OCI-LY7 (cell line): Measurements from ENCODE around the gene GDPD3. TPM values are rescaled to one million over a fixed set of nuclear protein-coding genes. Genes with fewer than 3 reads are reported as not detected.

Experiments
- BruUV-seq: library from RNA; stranded (reverse); fragments of 400-500 nt; replicated peaks from 2 replicates; lab custom pipeline; 2021; lab: Mats Ljungman, UMichigan
- CTCF ChIA-PET: fragments of 300-600 bp; sonication (Branson Sonifier 250); formaldehyde crosslinking; loops from one replicate; lab custom pipeline; 2022; ENCODE audit warnings: antibody characterized with exemption; ENCODE audit not compliant: unreplicated experiment; lab: Charles Lee
- POLR2A ChIA-PET: fragments of 300-600 bp; sonication (Branson Sonifier 250); formaldehyde crosslinking; loops from one replicate; lab custom pipeline; 2022; ENCODE audit warnings: antibody characterized with exemption; lab: Charles Lee
- DNase-seq: peaks from one replicate; pipeline ENCODE4 v3.0.0-alpha.2; 2015; ENCODE audit warnings: low spot score
- H2AFZ ChIP-seq: fragments of 200-600 bp; sonication (generic), shearing (Covaris generic); 2 replicates; pipeline ENCODE4 v1.6.1; 2014; ENCODE audit warnings: mild to moderate bottlenecking, antibody characterized with exemption, low read length, moderate library complexity
- H3K27ac ChIP-seq: fragments of 200-600 bp; sonication (generic); 2 replicates; pipeline ENCODE4 v1.5.1; 2014; ENCODE audit warnings: mixed run types, low read depth, mild to moderate bottlenecking, moderate library complexity, low read length, inconsistent platforms; ENCODE audit not compliant: poor library complexity, severe bottlenecking
- H3K36me3 ChIP-seq: fragments of 200-600 bp; sonication (generic); 2 replicates; pipeline ENCODE4 v1.6.1; 2014; ENCODE audit warnings: mild to moderate bottlenecking, antibody characterized with exemption, low read length, moderate library complexity, mixed read lengths; ENCODE audit not compliant: insufficient read depth
- H3K4me1 ChIP-seq: fragments of 200-600 bp; sonication (generic); 2 replicates; pipeline ENCODE4 v1.5.1; 2014; ENCODE audit warnings: mild to moderate bottlenecking, low read length; ENCODE audit not compliant: insufficient read depth, poor library complexity, severe bottlenecking
- H3K4me2 ChIP-seq: fragments of 200-600 bp; sonication (generic); 2 replicates; pipeline ENCODE4 v1.6.1; 2014; ENCODE audit warnings: mild to moderate bottlenecking, low read length
- H3K4me3 ChIP-seq: fragments of 200-600 bp; sonication (generic); 2 replicates; pipeline ENCODE4 v1.5.1; 2014; ENCODE audit warnings: mild to moderate bottlenecking, low read depth, low read length; ENCODE audit not compliant: poor library complexity, severe bottlenecking
- H3K79me2 ChIP-seq: fragments of 200-600 bp; sonication (generic); 2 replicates; pipeline ENCODE4 v1.6.1; 2016; ENCODE audit warnings: low read depth, mild to moderate bottlenecking, low read length, moderate library complexity, mixed read lengths; ENCODE audit not compliant: insufficient read depth
- H3K9me2 ChIP-seq: fragments of 200-600 bp; sonication (generic); 2 replicates; pipeline ENCODE4 v1.6.1; 2016; ENCODE audit warnings: mild to moderate bottlenecking, low read length, mixed read lengths; ENCODE audit not compliant: insufficient read depth
- H3K9me3 ChIP-seq: fragments of 200-600 bp; sonication (generic); 2 replicates; pipeline ENCODE4 v1.6.1; 2014; ENCODE audit warnings: mild to moderate bottlenecking, mixed run types, low read length, mixed read lengths
- H4K20me1 ChIP-seq: fragments of 200-600 bp; sonication (generic); 2 replicates; pipeline ENCODE4 v1.6.1; 2014; ENCODE audit warnings: mild to moderate bottlenecking, antibody characterized with exemption, low read length, moderate library complexity, mixed read lengths; ENCODE audit not compliant: insufficient read depth
- CTCF ChIP-seq: fragments of 200-600 bp; sonication (generic); conservative IDR thresholded peaks from 2 replicates; pipeline ENCODE4 v1.5.1; 2014; ENCODE audit warnings: mild to moderate bottlenecking, antibody characterized with exemption, low read length, moderate library complexity, mixed read lengths
- EZH2phosphoT487 ChIP-seq: fragments of 200-600 bp; sonication (generic); IDR thresholded peaks from 2 replicates; pipeline ENCODE4 v1.6.1; 2018; ENCODE audit warnings: low read depth, borderline replicate concordance, mild to moderate bottlenecking, mixed run types, antibody characterized with exemption, low read length, moderate library complexity, mixed read lengths
- intact Hi-C: fragments of 100-400 bp; cut with micrococcal nuclease; formaldehyde crosslinking; loops from one replicate; pipeline ENCODE4 v1.10.0; 2022; ENCODE audit not compliant: unreplicated experiment
- total RNA-seq, 2 experiments: library from RNA; depleted of rRNA in 1 of 2; stranded (reverse); fragments of >200 nt in 1 of 2; shearing (Covaris generic) in 1 of 2; gene quantifications; 2 replicates each; pipeline ENCODE4 v1.2.3, GENCODE V29; 2014 to 2022

Gene GDPD3
- total RNA-seq, 2 experiments from 2014 or later = 2.0 to 5.2 TPM

- Histone ChIP-seq H3K27ac (no peak overlapping the region), H3K4me1 (peaks cover 16% of the 10 kb centered on the region), H2AFZ (no peak overlapping the region), H4K20me1 (no peaks in the 10 kb centered on the region), H3K36me3 (no peaks in the 10 kb centered on the region), H3K9me2 (no peaks in the 10 kb centered on the region), H3K4me2 (no peak overlapping the region), H3K79me2 (no peaks in the 10 kb centered on the region), H3K4me3 (no peak overlapping the region), H3K9me3 (no peaks in the 10 kb centered on the region)
- DNase-seq = no peak
- no TSS peak for BruUV-seq
- CTCF ChIA-PET = no interaction called here
- POLR2A ChIA-PET = interaction anchor here (0.7 to 1.0 kb wide), 2 partner anchors 17 to 28 kb away, joined by 3 to 4 read pairs; no protein-coding TSS in a partner anchor
- intact Hi-C loops = no loop called here
- TF ChIP-seq EZH2phosphoT487 = no peak
- TF ChIP-seq CTCF = no peak
These were observed 7.2 kb upstream of the GDPD3 start for GRCh38 chr16:30120340-30121105.

- Histone ChIP-seq H3K9me2 (no peaks in the 10 kb centered on the region), H4K20me1 (no peaks in the 10 kb centered on the region), H3K4me3 (no peak overlapping the region), H2AFZ (no peak overlapping the region), H3K79me2 (no peaks in the 10 kb centered on the region), H3K27ac (no peak overlapping the region), H3K4me1 (peaks cover 27% of the 10 kb centered on the region), H3K4me2 (no peak overlapping the region), H3K36me3 (no peaks in the 10 kb centered on the region), H3K9me3 (no peaks in the 10 kb centered on the region)
- intact Hi-C loops = no loop called here
- ChIA-PET CTCF (interaction anchor here (0.6 kb wide), 1 partner anchor 479 kb away, joined by 3 read pairs; no protein-coding TSS in a partner anchor), POLR2A (interaction anchor here (1.0 kb wide), 1 partner anchor 16 kb away, joined by 3 read pairs; no protein-coding TSS in a partner anchor)
- DNase-seq = no peak
- no TSS peak for BruUV-seq
- TF ChIP-seq CTCF (no peak), EZH2phosphoT487 (no peak)
These were observed 6.1 kb upstream of the GDPD3 start for GRCh38 chr16:30119428-30119827.

GRCh38 chr16:30117768-30118167 lies 4.4 kb upstream of the GDPD3 start:
- CTCF ChIA-PET = no interaction called here
- POLR2A ChIA-PET = no interaction called here

More at GRCh38 chr16:30117768-30118167, 4.4 kb upstream of the GDPD3 start:
- no peaks in the 10 kb centered on the region for H3K79me2 ChIP-seq
- intact Hi-C loops = no loop called here
- H3K4me2 ChIP-seq = no peak overlapping the region
- no peak overlapping the region for H2AFZ ChIP-seq
- H4K20me1 ChIP-seq = no peaks in the 10 kb centered on the region
- TF ChIP-seq CTCF (no peak), EZH2phosphoT487 (no peak)
- no peak for DNase-seq
- H3K4me3 ChIP-seq = no peak overlapping the region
- no peaks in the 10 kb centered on the region for H3K9me3 ChIP-seq
- no TSS peak for BruUV-seq
- H3K4me1 ChIP-seq = peaks cover 24% of the 10 kb centered on the region
- H3K9me2 ChIP-seq = no peaks in the 10 kb centered on the region
- no peak overlapping the region for H3K27ac ChIP-seq
- H3K36me3 ChIP-seq = no peaks in the 10 kb centered on the region
